KMS-11 (cell line): ENCODE results near the gene POU6F1.

Experiments
- H2AFZ ChIP-seq: fragments of 200-600 bp; sonication (generic); 2 replicates; pipeline ENCODE4 v1.6.1; 2016; ENCODE audit warnings: antibody characterized with exemption, mixed run types, low read depth
- H3K27ac ChIP-seq: fragments of 200-600 bp; sonication (generic); 2 replicates; pipeline ENCODE4 v1.6.1; 2016; ENCODE audit warnings: mild to moderate bottlenecking, mixed run types
- H3K27me3 ChIP-seq: fragments of 200-600 bp; sonication (generic); 2 replicates; pipeline ENCODE4 v1.6.1; 2017; ENCODE audit warnings: mild to moderate bottlenecking, low read depth, mixed run types, moderate library complexity; ENCODE audit not compliant: insufficient read depth
- H3K36me3 ChIP-seq: fragments of 200-600 bp; sonication (generic); 2 replicates; pipeline ENCODE4 v1.6.1; 2017; ENCODE audit warnings: mild to moderate bottlenecking, mixed run types; ENCODE audit not compliant: insufficient read depth
- H3K4me1 ChIP-seq: fragments of 200-600 bp; sonication (generic); 2 replicates; pipeline ENCODE4 v1.6.1; 2016; ENCODE audit warnings: mild to moderate bottlenecking, low read depth, mixed run types; ENCODE audit not compliant: poor library complexity, severe bottlenecking
- H3K4me2 ChIP-seq: fragments of 200-600 bp; sonication (generic); 2 replicates; pipeline ENCODE4 v1.7.0; 2016; ENCODE audit warnings: mild to moderate bottlenecking, mixed run types
- H3K4me3 ChIP-seq: fragments of 200-600 bp; sonication (generic); IDR thresholded peaks from 2 replicates; pipeline ENCODE4 v1.6.1; 2017; ENCODE audit warnings: low read depth, low read length, mixed read lengths; ENCODE audit not compliant: insufficient read depth
- H3K79me2 ChIP-seq: fragments of 200-600 bp; sonication (generic); 2 replicates; pipeline ENCODE4 v1.6.1; 2016; ENCODE audit warnings: low read depth, mixed run types; ENCODE audit not compliant: insufficient read depth
- H3K9ac ChIP-seq: fragments of 200-600 bp; sonication (generic); 2 replicates; pipeline ENCODE4 v1.6.1; 2016; ENCODE audit warnings: mild to moderate bottlenecking, mixed run types
- H4K20me1 ChIP-seq: fragments of 200-600 bp; sonication (generic); 2 replicates; pipeline ENCODE4 v1.6.1; 2016; ENCODE audit warnings: mild to moderate bottlenecking, mixed run types; ENCODE audit not compliant: insufficient read depth
- TF ChIP-seq, protein P1 (sequence below): fragments of 200-600 bp; sonication (generic); conservative IDR thresholded peaks from 2 replicates; pipeline ENCODE4 v1.6.1; 2017; ENCODE audit warnings: low read depth, mild to moderate bottlenecking, antibody characterized with exemption, low read length, moderate library complexity, mixed read lengths

POU6F1 gene

DNA sequence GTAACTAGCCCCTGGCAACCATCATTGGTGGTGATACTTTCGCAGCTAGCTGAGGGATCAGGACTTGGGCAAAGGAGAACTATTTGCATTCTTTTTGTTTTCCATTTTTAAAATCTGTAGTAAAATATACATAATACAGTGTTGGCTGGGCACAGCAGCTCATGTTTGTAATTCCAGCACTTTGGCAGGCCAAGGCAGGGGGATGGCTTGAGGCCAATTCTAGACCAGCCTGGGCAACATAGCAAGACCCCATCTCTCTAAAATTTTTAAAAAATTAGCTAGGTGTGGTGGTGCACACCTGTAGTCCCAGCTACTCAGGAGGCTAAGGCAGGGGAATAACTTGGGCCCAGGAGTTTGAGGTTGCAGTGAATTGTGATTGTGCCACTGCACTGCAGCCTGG lies 64.9 kb downstream of the POU6F1 start:
- H3K4me2 ChIP-seq = no peak overlapping the region
- no peaks in the 10 kb centered on the region for H3K4me1 ChIP-seq
- H3K27me3 ChIP-seq = no peaks in the 10 kb centered on the region
- no peaks in the 10 kb centered on the region for H3K79me2 ChIP-seq
- H3K27ac ChIP-seq = no peak overlapping the region
- H3K36me3 ChIP-seq = no peaks in the 10 kb centered on the region
- TF ChIP-seq, protein P1, sequence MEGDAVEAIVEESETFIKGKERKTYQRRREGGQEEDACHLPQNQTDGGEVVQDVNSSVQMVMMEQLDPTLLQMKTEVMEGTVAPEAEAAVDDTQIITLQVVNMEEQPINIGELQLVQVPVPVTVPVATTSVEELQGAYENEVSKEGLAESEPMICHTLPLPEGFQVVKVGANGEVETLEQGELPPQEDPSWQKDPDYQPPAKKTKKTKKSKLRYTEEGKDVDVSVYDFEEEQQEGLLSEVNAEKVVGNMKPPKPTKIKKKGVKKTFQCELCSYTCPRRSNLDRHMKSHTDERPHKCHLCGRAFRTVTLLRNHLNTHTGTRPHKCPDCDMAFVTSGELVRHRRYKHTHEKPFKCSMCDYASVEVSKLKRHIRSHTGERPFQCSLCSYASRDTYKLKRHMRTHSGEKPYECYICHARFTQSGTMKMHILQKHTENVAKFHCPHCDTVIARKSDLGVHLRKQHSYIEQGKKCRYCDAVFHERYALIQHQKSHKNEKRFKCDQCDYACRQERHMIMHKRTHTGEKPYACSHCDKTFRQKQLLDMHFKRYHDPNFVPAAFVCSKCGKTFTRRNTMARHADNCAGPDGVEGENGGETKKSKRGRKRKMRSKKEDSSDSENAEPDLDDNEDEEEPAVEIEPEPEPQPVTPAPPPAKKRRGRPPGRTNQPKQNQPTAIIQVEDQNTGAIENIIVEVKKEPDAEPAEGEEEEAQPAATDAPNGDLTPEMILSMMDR = no peak
- H4K20me1 ChIP-seq = no peaks in the 10 kb centered on the region
- no peak overlapping the region for H3K4me3 ChIP-seq
- no peak overlapping the region for H2AFZ ChIP-seq
- no peak overlapping the region for H3K9ac ChIP-seq

DNA sequence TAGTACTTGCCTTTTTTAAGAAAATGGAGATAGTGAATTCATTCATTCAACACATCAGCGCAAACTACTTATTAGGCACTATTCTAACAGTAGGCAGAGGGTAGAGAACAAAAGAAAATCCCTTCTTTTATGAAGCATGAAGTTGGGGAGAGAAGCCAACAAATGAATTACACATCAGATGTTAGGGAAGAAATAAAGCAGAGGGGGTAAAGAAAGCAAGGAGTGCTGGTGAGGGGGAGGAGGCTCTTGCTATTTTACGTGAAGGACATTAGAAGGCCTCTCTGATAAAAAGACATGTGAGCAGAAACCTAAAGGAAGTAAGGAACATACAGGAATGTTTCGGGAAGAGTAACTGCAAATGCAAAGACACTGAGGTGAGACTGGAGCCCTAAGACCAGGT lies 67.1 kb downstream of the POU6F1 start:
- Histone ChIP-seq H3K4me3 (no peak overlapping the region), H3K27ac (no peak overlapping the region), H2AFZ (no peak overlapping the region), H3K79me2 (no peaks in the 10 kb centered on the region), H3K27me3 (no peaks in the 10 kb centered on the region), H3K4me2 (no peak overlapping the region), H3K4me1 (no peaks in the 10 kb centered on the region), H4K20me1 (no peaks in the 10 kb centered on the region), H3K36me3 (no peaks in the 10 kb centered on the region), H3K9ac (no peak overlapping the region)
- TF ChIP-seq, protein P1 = no peak

DNA sequence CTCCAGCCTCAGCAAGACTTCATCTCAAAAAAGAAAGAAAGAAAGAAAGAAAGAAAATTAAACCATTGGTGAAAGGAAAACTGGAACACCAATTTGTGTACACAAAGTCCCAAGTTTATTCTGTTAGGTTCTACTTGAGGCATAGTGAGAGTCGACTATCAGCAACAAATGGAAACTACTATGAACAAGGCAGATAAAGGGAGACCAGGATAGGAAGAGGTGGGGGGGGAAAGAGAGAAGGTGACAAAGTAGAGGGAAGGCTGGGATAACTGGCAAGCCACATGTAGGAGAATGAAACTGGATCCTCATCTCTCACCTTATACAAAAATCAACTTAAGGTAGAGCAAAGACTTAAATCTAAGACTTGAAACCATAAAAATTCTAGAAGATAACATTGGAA lies 70.6 kb downstream of the POU6F1 start:
- Histone ChIP-seq H2AFZ (no peak overlapping the region), H3K27me3 (no peaks in the 10 kb centered on the region), H4K20me1 (no peaks in the 10 kb centered on the region), H3K36me3 (no peaks in the 10 kb centered on the region), H3K4me3 (no peak overlapping the region), H3K4me2 (no peak overlapping the region), H3K79me2 (no peaks in the 10 kb centered on the region), H3K4me1 (no peaks in the 10 kb centered on the region), H3K9ac (no peak overlapping the region), H3K27ac (no peak overlapping the region)
- TF ChIP-seq, protein P1 = no peak

DNA sequence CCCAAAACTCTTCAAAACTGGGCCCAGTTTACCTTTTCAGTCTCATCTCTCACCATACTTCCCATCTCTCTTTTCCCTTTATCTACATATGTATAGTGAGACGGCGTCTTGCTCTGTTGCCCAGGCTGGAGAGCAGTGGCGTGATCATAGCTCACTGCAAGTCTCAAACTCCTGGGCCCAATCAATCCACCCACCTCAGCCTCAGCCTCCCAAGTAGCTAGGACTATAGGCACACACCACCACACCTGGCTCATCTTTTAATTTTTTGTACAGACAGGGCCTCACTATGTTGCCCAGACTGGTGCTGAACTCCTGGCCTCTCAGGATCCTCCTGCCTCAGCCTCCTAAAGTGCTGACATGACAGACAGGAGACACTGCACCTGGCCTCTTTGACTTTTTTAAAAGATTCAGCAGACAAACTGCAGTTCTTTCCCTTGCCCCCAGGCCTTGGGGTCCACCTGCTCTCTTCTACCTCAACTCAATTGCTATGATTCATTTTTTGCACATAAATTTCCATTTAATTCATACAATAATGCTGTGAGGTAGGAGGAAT lies 78.5 kb downstream of the POU6F1 start:
- H3K36me3 ChIP-seq = no peaks in the 10 kb centered on the region
- no peak overlapping the region for H3K9ac ChIP-seq
- H3K4me3 ChIP-seq = no peak overlapping the region
- TF ChIP-seq, protein P1 = no peak
- H4K20me1 ChIP-seq = no peaks in the 10 kb centered on the region
- H3K4me1 ChIP-seq = no peaks in the 10 kb centered on the region
- H3K79me2 ChIP-seq = no peaks in the 10 kb centered on the region
- no peak overlapping the region for H3K27ac ChIP-seq
- H2AFZ ChIP-seq = no peak overlapping the region
- H3K27me3 ChIP-seq = no peaks in the 10 kb centered on the region
- H3K4me2 ChIP-seq = no peak overlapping the region
